Naive thymus-derived CD4-positive, alpha-beta T cell (primary cell): Measurements from ENCODE around the gene SEC24C. TPM values are rescaled to one million over a fixed set of nuclear protein-coding genes. Genes with fewer than 3 reads are reported as not detected.
"Not testable (repeated sequence)": the region's sequence is repeated elsewhere in the genome, so short reads cannot be mapped to it uniquely, and the experiment has no call there.

Source experiments
- ATAC-seq: fragments of 150-1000 bp; cut with Tn5 transposase; 2 replicates; pipeline ENCODE4 v1.10.0; 2021; ENCODE audit warnings: mild to moderate bottlenecking, moderate library complexity
- CTCF ChIA-PET: fragments of 350-600 bp; sonication (Branson Sonifier 250); formaldehyde crosslinking; loops from one replicate; lab custom pipeline; 2021; ENCODE audit warnings: antibody characterized with exemption; lab: Charles Lee
- POLR2A ChIA-PET: fragments of 350-600 bp; sonication (Branson Sonifier 250); formaldehyde crosslinking; loops from one replicate; lab custom pipeline; 2021; ENCODE audit warnings: antibody characterized with exemption, inconsistent platforms; lab: Charles Lee
- DNase-seq, 9 donors: peaks; one replicate each; pipeline versions ENCODE4 v3.0.0 to v3.0.0-alpha.2; 2020 to 2022; ENCODE audit warnings: mixed read lengths in 1 of 9
- H3K27ac ChIP-seq: one replicate; pipeline ENCODE4 v1.7.0; 2013; ENCODE audit warnings: mild to moderate bottlenecking, low read depth, low read length, moderate library complexity
- H3K27me3 ChIP-seq, 2 donors: one replicate each; pipeline ENCODE4 v1.7.0; 2013; ENCODE audit warnings: low read length in 2 of 2, mild to moderate bottlenecking in 2 of 2, moderate library complexity in 2 of 2; ENCODE audit not compliant: control insufficient read depth in 2 of 2, insufficient read depth in 2 of 2
- H3K36me3 ChIP-seq, 3 experiments: 1 replicate in 2 of 3; 2 replicates in 1 of 3; pipeline ENCODE4 v1.7.0; 2013; ENCODE audit warnings: low read length in 3 of 3, mild to moderate bottlenecking in 3 of 3, moderate library complexity in 1 of 3; ENCODE audit not compliant: insufficient read depth in 3 of 3, control insufficient read depth in 2 of 3
- H3K4me1 ChIP-seq, 2 donors: one replicate each; pipeline ENCODE4 v1.7.0; 2013; ENCODE audit warnings: low read length in 2 of 2, mild to moderate bottlenecking in 2 of 2, moderate library complexity in 1 of 2; ENCODE audit not compliant: control insufficient read depth in 2 of 2, insufficient read depth in 2 of 2
- H3K4me3 ChIP-seq: 2 replicates; pipeline ENCODE4 v1.7.0; 2013; ENCODE audit warnings: mild to moderate bottlenecking, low read length
- H3K9me3 ChIP-seq, 3 experiments: 1 replicate in 2 of 3; 2 replicates in 1 of 3; pipeline ENCODE4 v1.7.0; 2013; ENCODE audit warnings: low read length in 3 of 3; ENCODE audit not compliant: control insufficient read depth in 2 of 3
- H3K27ac Mint-ChIP-seq, 9 donors: one replicate each; pipeline ENCODE4 v1.8.0; 2020 to 2022; ENCODE audit warnings: mixed read lengths in 9 of 9, mild to moderate bottlenecking in 8 of 9, moderate library complexity in 5 of 9, inconsistent platforms in 2 of 9
- H3K27me3 Mint-ChIP-seq, 5 donors: one replicate each; pipeline ENCODE4 v1.8.0; 2021 to 2022; ENCODE audit warnings: mixed read lengths in 5 of 5, mild to moderate bottlenecking in 1 of 5
- H3K36me3 Mint-ChIP-seq, 5 donors: one replicate each; pipeline ENCODE4 v1.8.0; 2020 to 2022; ENCODE audit warnings: mixed read lengths in 5 of 5, mild to moderate bottlenecking in 3 of 5, inconsistent platforms in 1 of 5
- H3K4me1 Mint-ChIP-seq, 7 donors: one replicate each; pipeline ENCODE4 v1.8.0; 2020 to 2022; ENCODE audit warnings: mixed read lengths in 7 of 7, mild to moderate bottlenecking in 3 of 7, inconsistent platforms in 1 of 7
- H3K4me3 Mint-ChIP-seq, 10 donors: one replicate each; pipeline ENCODE4 v1.8.0; 2020 to 2022; ENCODE audit warnings: mild to moderate bottlenecking in 10 of 10, mixed read lengths in 10 of 10, moderate library complexity in 6 of 10, inconsistent platforms in 2 of 10
- H3K9me3 Mint-ChIP-seq, 11 donors: one replicate each; pipeline ENCODE4 v1.8.0; 2020 to 2022; ENCODE audit warnings: mixed read lengths in 11 of 11, mild to moderate bottlenecking in 4 of 11, inconsistent platforms in 1 of 11, moderate library complexity in 1 of 11
- intact Hi-C, 2 donors: fragments of 100-400 bp; cut with micrococcal nuclease; formaldehyde crosslinking; loops; one replicate each; pipeline ENCODE4 v1.15.1; 2023
- polyA plus RNA-seq, 2 donors: library from polyadenylated mRNA; unstranded; fragments of 300-500 nt; fragmentation: Illumina TruSeq; gene quantifications; one replicate each; pipeline ENCODE4 v1.2.3, GENCODE V29; 2021
- total RNA-seq, 6 experiments: library from RNA in 5 of 6; stranded (reverse) in 5 of 6; gene quantifications; 1 replicate in 5 of 6; 2 replicates in 1 of 6; pipeline ENCODE4 v1.2.3 and lab custom pipeline; 2021 to 2026

The SEC24C gene
- total and polyA plus RNA-seq, 7 experiments from 2014 or later, result 23.3 to 122 (median 82.2) TPM

GRCh38 chr10:73789659-73790055 lies 45.5 kb downstream of the SEC24C start:
- H3K4me1 ChIP-seq, result peaks cover 16 to 22% of the 10 kb centered on the region in 2 donors
- Mint-ChIP-seq H3K36me3 (peaks cover 4 to 33% (median 15%) of the 10 kb centered on the region in 5 donors), H3K4me3 (peak overlapping the region in 2 of 10 donors; percentile 7 to 51), H3K4me1 (peaks cover 16 to 30% (median 26%) of the 10 kb centered on the region in 7 donors), H3K27ac (no peak overlapping the region), H3K9me3 (peaks cover 0 to 3% (median 0%) of the 10 kb centered on the region in 11 donors), H3K27me3 (no peaks in the 10 kb centered on the region)
- intact Hi-C loops, result loop anchor here in 1 of 2 donors (5.0 kb wide), 1 partner anchor 292 kb away; the partner anchor contains the start of gene PPP3CB
- H3K27me3 ChIP-seq, result no peaks in the 10 kb centered on the region
- H3K27ac ChIP-seq, result no peak overlapping the region
- ChIA-PET CTCF (no interaction called here), POLR2A (interaction anchor here (0.6 to 13.2 kb wide), 3 partner anchors 9 to 1006 kb away, joined by 3 to 150 read pairs (median 3); partner anchors contain the start of gene NDST2)
- no peaks in the 10 kb centered on the region for H3K9me3 ChIP-seq
- ATAC-seq (no peak), DNase-seq (no peak)
- no peak overlapping the region for H3K4me3 ChIP-seq
- H3K36me3 ChIP-seq, result peaks cover 9 to 57% (median 35%) of the 10 kb centered on the region in 3 experiments

- H3K4me3 Mint-ChIP-seq, result no peak overlapping the region
- Histone ChIP-seq H3K27ac (no peak overlapping the region), H3K4me1 (peaks cover 11 to 18% of the 10 kb centered on the region in 2 donors), H3K4me3 (no peak overlapping the region), H3K9me3 (no peaks in the 10 kb centered on the region), H3K36me3 (peaks cover 9 to 66% (median 42%) of the 10 kb centered on the region in 3 experiments), H3K27me3 (no peaks in the 10 kb centered on the region)
- H3K27ac Mint-ChIP-seq, result no peak overlapping the region
- no peaks in the 10 kb centered on the region for H3K27me3 Mint-ChIP-seq
- ATAC-seq (no peak), DNase-seq (no peak)
- ChIA-PET CTCF (no interaction called here), POLR2A (interaction anchor here (0.7 to 6.4 kb wide), 2 partner anchors 17 to 29 kb away, joined by 3 to 42 read pairs; no protein-coding TSS in a partner anchor)
- peaks cover 2 to 40% (median 20%) of the 10 kb centered on the region in 5 donors for H3K36me3 Mint-ChIP-seq
- intact Hi-C loops, result no loop called here
- peaks cover 0 to 1% (median 0%) of the 10 kb centered on the region in 11 donors for H3K9me3 Mint-ChIP-seq
- peaks cover 11 to 22% (median 19%) of the 10 kb centered on the region in 7 donors for H3K4me1 Mint-ChIP-seq
Observed at GRCh38 chr10:73790886-73791625, 46.9 kb downstream of the SEC24C start.

- intact Hi-C loops, result no loop called here
- POLR2A ChIA-PET, result interaction anchor here (0.5 to 6.4 kb wide), 3 partner anchors 16 to 67 kb away, joined by 3 to 42 read pairs (median 3); no protein-coding TSS in a partner anchor
- H3K27ac ChIP-seq, result no peak overlapping the region
- H3K9me3 ChIP-seq, result no peaks in the 10 kb centered on the region
- Mint-ChIP-seq H3K9me3 (peaks cover 0 to 1% (median 0%) of the 10 kb centered on the region in 11 donors), H3K4me3 (no peak overlapping the region), H3K36me3 (peaks cover 4 to 45% (median 20%) of the 10 kb centered on the region in 5 donors), H3K27ac (no peak overlapping the region), H3K4me1 (peaks cover 5 to 15% (median 10%) of the 10 kb centered on the region in 7 donors), H3K27me3 (no peaks in the 10 kb centered on the region)
- ATAC-seq (no peak), DNase-seq (no peak)
- peaks cover 12 to 75% (median 42%) of the 10 kb centered on the region in 3 experiments for H3K36me3 ChIP-seq
- no peak overlapping the region for H3K4me3 ChIP-seq
- H3K4me1 ChIP-seq, result peaks cover 4 to 9% of the 10 kb centered on the region in 2 donors
- no peaks in the 10 kb centered on the region for H3K27me3 ChIP-seq
- CTCF ChIA-PET, result no interaction called here
Observed at GRCh38 chr10:73791871-73792400, 47.8 kb downstream of the SEC24C start.

- ATAC-seq (no peak), DNase-seq (no peak)
- Histone ChIP-seq H3K4me1 (no peaks in the 10 kb centered on the region), H3K4me3 (no peak overlapping the region), H3K36me3 (peaks cover 15 to 87% (median 42%) of the 10 kb centered on the region in 3 experiments), H3K27ac (no peak overlapping the region), H3K27me3 (no peaks in the 10 kb centered on the region), H3K9me3 (no peaks in the 10 kb centered on the region)
- Mint-ChIP-seq H3K36me3 (peaks cover 4 to 50% (median 23%) of the 10 kb centered on the region in 5 donors), H3K4me1 (peaks cover 0 to 7% (median 5%) of the 10 kb centered on the region in 7 donors), H3K9me3 (peaks cover 0 to 1% (median 0%) of the 10 kb centered on the region in 11 donors), H3K4me3 (no peak overlapping the region), H3K27me3 (no peaks in the 10 kb centered on the region), H3K27ac (peak overlapping the region in 7 of 9 donors; percentile 32 to 74 (median 66))
- POLR2A ChIA-PET, result interaction anchor here (0.6 to 6.4 kb wide), 5 partner anchors 11 to 226 kb away, joined by 3 to 42 read pairs (median 3); no protein-coding TSS in a partner anchor
- CTCF ChIA-PET, result interaction anchor here (0.8 kb wide), 1 partner anchor 147 kb away, joined by 4 read pairs; no protein-coding TSS in a partner anchor
- intact Hi-C loops, result no loop called here
Observed at GRCh38 chr10:73793456-73793855, 49.3 kb downstream of the SEC24C start.

GRCh38 chr10:73795491-73795890 lies 51.3 kb downstream of the SEC24C start:
- H3K27me3 Mint-ChIP-seq, H3K9me3 Mint-ChIP-seq, H3K4me3 ChIP-seq, CTCF ChIA-PET, H3K9me3 ChIP-seq, ATAC-seq, H3K4me3 Mint-ChIP-seq, H3K27ac ChIP-seq, H3K27me3 ChIP-seq, DNase-seq, H3K4me1 Mint-ChIP-seq, H3K4me1 ChIP-seq, intact Hi-C loops: not testable (repeated sequence)
- H3K27ac Mint-ChIP-seq, result peak overlapping the region in 4 of 9 donors; percentile 40 to 72 (median 56)
- POLR2A ChIA-PET, result interaction anchor here (2.0 to 6.4 kb wide), 2 partner anchors 13 to 22 kb away, joined by 11 to 42 read pairs; no protein-coding TSS in a partner anchor
- H3K36me3 Mint-ChIP-seq, result peaks cover 4 to 39% (median 18%) of the 10 kb centered on the region in 5 donors
- H3K36me3 ChIP-seq, result peaks cover 15 to 76% (median 27%) of the 10 kb centered on the region in 3 experiments

- H3K36me3 Mint-ChIP-seq, result peaks cover 4 to 35% (median 18%) of the 10 kb centered on the region in 5 donors
Observed at GRCh38 chr10:73796035-73796434, 51.9 kb downstream of the SEC24C start.

More at GRCh38 chr10:73796035-73796434, 51.9 kb downstream of the SEC24C start:
- CTCF ChIA-PET, H3K4me3 Mint-ChIP-seq, intact Hi-C loops, ATAC-seq, H3K4me1 Mint-ChIP-seq, H3K27me3 ChIP-seq, H3K27me3 Mint-ChIP-seq, H3K4me3 ChIP-seq, H3K9me3 ChIP-seq, H3K27ac ChIP-seq, H3K9me3 Mint-ChIP-seq, DNase-seq, H3K4me1 ChIP-seq: not testable (repeated sequence)
- H3K36me3 ChIP-seq, result peaks cover 15 to 78% (median 24%) of the 10 kb centered on the region in 3 experiments
- POLR2A ChIA-PET, result interaction anchor here (2.0 to 6.4 kb wide), 2 partner anchors 12 to 23 kb away, joined by 11 to 42 read pairs; no protein-coding TSS in a partner anchor
- peak overlapping the region in 4 of 9 donors; percentile 17 to 81 (median 46) for H3K27ac Mint-ChIP-seq
